ENCODE data around the gene ADH5.
"Not testable (repeated sequence)": the region's sequence is repeated elsewhere in the genome, so short reads cannot be mapped to it uniquely, and the experiment has no call there.

The ADH5 gene

GRCh38 chr4:99029852-99030251 lies 58.7 kb downstream of the ADH5 start:
- DNase-seq (ENCODE audit: low read depth, low spot score): no peak

DNA sequence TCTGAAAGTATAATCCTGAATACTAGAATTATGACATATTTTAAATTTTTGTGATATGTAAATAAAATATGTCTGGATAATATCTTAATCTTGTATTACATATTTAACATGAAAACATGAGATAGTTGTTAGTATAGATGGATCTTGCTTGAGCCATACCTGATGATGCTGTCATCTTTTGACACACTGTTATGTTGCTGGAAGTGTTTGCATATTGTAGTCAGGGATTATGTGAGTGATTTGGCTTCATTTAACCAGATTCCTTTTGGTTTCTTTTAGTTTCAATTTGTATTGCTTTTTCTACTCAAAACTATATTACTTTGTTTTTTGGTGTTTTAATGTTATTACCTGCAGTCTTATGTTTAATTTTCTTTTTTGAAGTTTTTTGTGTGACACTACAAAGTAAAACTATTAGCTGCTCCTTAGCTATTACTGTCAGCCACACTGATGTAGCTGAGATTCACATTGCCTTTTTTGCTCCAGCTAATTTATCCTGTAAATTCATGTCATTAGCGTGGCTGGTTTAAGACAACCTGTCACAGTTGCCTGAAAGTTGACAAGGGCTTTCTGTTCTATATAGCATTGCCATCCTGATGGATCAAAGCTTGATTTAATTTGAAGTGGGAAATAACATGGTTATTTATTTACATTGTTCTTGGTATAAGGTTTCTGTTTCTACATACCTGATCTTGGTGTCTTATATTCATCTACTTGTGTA lies 59.4 kb downstream of the ADH5 start:
- no peak for DNase-seq (ENCODE audit: low read depth, low spot score)

DNA sequence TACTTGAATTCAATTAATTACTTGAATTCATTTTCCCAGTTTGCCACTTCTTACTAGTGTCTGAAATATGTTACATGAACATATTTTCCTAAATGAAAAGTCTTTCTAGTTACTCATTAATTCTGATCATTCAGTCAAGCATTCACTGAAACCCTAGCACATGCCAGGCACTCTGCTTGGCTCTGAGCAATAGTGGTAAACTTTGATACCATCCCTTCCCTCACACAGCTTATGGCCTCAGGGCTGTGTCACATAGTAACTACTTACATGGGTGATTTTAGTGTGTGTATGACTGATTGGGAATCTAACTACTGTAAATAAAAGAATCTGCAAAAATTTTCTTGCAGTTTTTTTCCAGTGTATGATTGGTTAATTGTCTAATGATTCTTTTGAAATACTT lies 60.4 kb downstream of the ADH5 start:
- DNase-seq (ENCODE audit: low read depth, low spot score): no peak

- DNase-seq (ENCODE audit: low read depth, low spot score): no peak
Measured at GRCh38 chr4:99027304-99027703, 61.3 kb downstream of the ADH5 start.

- no peak for DNase-seq (ENCODE audit: low read depth, low spot score)
Measured at GRCh38 chr4:99025506-99025905, 63.1 kb downstream of the ADH5 start.

DNA sequence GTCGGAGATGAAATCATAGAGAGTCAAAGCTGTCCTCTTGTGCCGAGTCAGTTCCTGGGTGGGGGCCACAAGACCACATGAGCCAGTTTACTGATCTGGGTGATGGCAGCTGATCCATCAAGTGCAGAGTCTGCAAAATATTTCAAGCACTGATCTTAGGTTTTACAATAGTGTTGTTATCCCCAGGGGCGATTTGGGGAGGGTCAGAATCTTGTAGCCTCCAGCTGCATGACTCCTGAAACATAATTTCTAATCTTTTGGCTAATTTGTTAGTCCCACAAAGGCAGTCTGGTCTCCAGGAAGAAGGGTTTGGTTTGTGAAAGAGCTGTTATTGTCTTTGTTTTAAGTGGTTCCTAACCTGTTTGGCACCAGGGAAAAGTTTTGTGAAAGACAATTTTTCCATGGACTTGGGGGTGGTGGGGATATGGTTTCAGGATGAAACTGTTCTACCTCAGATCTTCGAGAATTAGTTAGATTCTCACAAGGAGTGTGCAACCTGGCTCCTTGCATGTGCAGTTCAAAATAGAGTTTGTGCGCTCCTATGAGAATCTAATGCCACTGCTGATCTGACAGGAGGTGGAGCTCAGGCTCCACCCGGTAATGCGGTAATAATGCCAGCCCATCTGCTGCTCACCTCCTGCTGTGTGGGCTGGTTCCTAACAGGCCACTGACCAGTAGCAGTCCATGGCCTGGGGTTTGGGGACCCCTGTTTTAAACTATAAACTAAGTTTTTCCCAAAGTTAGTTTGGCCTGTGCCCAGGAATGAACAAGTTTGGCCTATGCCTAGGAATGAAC lies 63.9 kb downstream of the ADH5 start:
- DNase-seq (ENCODE audit: low read depth, low spot score): no peak

DNA sequence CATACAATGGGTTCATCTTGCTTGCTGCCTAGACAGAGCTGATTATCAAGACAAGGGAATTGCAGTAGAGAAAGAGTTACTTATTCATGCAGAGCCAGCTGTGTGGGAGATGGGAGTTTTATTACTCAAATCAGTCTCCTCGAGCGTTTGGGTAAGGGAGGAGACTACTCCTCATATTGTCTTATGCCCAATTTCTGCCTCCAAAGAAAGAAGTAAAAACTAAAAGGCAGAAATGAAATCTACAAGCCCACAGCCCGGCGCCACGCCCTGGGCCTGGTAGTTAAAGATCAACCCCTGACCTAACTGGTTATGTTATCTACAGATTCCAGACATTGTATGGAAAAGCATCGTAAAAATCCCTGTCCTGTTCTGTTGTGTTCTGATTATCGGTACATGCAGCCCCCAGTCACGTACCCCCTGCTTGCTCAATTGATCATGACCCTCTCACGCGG lies 64.8 kb downstream of the ADH5 start:
- DNase-seq (ENCODE audit: low read depth, low spot score): not testable (repeated sequence)

- no peak for DNase-seq (ENCODE audit: low read depth, low spot score)
Measured at GRCh38 chr4:99022566-99022965, 66.0 kb downstream of the ADH5 start.

GRCh38 chr4:99021386-99021785 lies 67.2 kb downstream of the ADH5 start:
- DNase-seq (ENCODE audit: low read depth, low spot score): no peak
